Measurements from ENCODE around the gene IFT122.

Gene IFT122

GRCh38 chr3:129561619-129562248 lies 121.7 kb downstream of the IFT122 start:
- no peak for DNase-seq

GRCh38 chr3:129562803-129563202 lies 122.8 kb downstream of the IFT122 start:
- DNase-seq: no peak

- no peak for DNase-seq
Measured at GRCh38 chr3:129563332-129563731, 123.3 kb downstream of the IFT122 start.

- no peak for DNase-seq
Measured at GRCh38 chr3:129563850-129564535, 124.0 kb downstream of the IFT122 start.

DNA sequence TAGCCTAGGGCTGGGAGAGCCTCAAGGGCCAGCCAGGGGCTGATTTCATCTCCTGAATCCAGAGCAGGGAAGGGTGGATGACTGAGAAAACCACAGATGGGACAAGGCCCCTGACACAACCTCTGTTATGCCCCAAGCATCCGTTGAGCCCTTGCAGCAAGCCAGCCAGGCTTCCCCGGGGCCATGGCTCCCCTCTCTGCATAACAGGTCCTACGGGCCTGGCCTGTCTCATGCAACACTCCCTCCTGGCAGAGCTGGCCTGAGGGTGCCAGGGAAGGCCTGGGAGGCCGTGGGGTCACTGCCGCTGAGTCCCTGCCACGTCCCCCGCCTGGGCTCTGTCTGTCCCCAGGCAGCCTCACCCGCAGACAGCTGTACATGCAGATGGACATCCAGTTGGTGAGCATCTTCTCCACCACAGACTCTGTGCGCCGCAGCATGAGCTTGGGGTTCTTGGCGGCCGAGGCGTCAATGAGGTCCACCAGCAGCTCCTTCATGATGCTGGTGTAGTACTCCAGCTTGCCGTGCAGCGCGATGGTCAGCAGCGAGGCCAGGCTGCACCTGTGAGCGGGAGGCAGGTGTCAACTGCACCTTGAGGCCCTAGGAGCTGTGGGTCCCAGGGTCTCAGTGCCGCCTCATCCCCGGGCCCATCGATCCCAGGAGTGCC lies 125.1 kb downstream of the IFT122 start:
- DNase-seq: no peak

GRCh38 chr3:129565902-129566301 lies 125.9 kb downstream of the IFT122 start:
- no peak for DNase-seq

- DNase-seq: no peak
Measured at GRCh38 chr3:129567176-129567705, 127.2 kb downstream of the IFT122 start.

DNA sequence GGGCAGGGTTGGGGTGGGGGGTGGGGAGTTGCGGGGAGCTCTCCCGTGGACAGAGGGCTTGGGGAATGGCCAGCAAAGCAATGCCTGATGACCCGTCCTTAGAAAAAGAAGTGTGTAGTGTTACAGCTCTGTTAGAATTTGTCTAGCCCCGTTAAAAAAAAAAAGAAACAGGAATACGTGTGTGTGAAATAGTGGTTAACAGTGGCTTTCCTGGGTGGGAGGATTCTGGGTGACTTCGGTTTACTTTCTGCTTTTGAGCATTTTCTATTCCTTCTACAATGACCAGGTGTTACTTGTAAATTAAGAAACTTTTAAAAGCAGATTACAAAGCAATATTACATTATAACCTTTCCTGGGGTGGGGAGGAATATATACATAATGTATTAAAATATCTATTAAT lies 127.9 kb downstream of the IFT122 start:
- no peak for DNase-seq

- DNase-seq: no peak
Measured at GRCh38 chr3:129569856-129570255, 129.8 kb downstream of the IFT122 start.

Measured in activated CD4-positive, alpha-beta T cell treated with anti-CD3 and anti-CD28 coated beads, Interleukin-2, amount 50 U/mL, for 48 hours (primary cell).